DMS53 treated with DMSO at 0.1 percent for 48 hours (cell line): ENCODE results near the gene SETBP1.

Experiments
- DNase-seq: peaks from one replicate; lab custom pipeline; 2025; ENCODE audit not compliant: unreplicated experiment; lab: John Stamatoyannopoulos, UW

SETBP1 gene

GRCh38 chr18:44679056-44679913, 1.4 kb upstream of the SETBP1 start:
- peak; percentile 87 for DNase-seq

GRCh38 chr18:44679914-44680272, 795 bp upstream of the SETBP1 start:
- DNase-seq: peak; percentile 56

GRCh38 chr18:44681076-44681970, 635 bp downstream of the SETBP1 start:
- peak; percentile 53 for DNase-seq

- DNase-seq: no peak
These were observed 1.6 kb downstream of the SETBP1 start for GRCh38 chr18:44682201-44682870.

GRCh38 chr18:44682871-44683221, 2.2 kb downstream of the SETBP1 start:
- DNase-seq: peak; percentile 29

- DNase-seq: no peak
These were observed 2.9 kb downstream of the SETBP1 start for GRCh38 chr18:44683556-44683955.

- DNase-seq: no peak
These were observed 4.6 kb downstream of the SETBP1 start for GRCh38 chr18:44685296-44685695.

GRCh38 chr18:44686156-44686555, 5.5 kb downstream of the SETBP1 start:
- no peak for DNase-seq

- DNase-seq: no peak
These were observed 6.7 kb downstream of the SETBP1 start for GRCh38 chr18:44687421-44687820.

GRCh38 chr18:44689736-44690135, 9.0 kb downstream of the SETBP1 start:
- no peak for DNase-seq

GRCh38 chr18:44691148-44691925, 10.6 kb downstream of the SETBP1 start:
- DNase-seq: peak; percentile 56

GRCh38 chr18:44693030-44693784, 12.5 kb downstream of the SETBP1 start:
- peak; percentile 87 for DNase-seq

GRCh38 chr18:44695503-44695902, 14.8 kb downstream of the SETBP1 start:
- no peak for DNase-seq

- DNase-seq: no peak
These were observed 16.2 kb downstream of the SETBP1 start for GRCh38 chr18:44696892-44697291.

GRCh38 chr18:44697315-44697714, 16.6 kb downstream of the SETBP1 start:
- no peak for DNase-seq

- no peak for DNase-seq
These were observed 17.8 kb downstream of the SETBP1 start for GRCh38 chr18:44698518-44698917.

GRCh38 chr18:44699572-44700261, 19.0 kb downstream of the SETBP1 start:
- no peak for DNase-seq

GRCh38 chr18:44700652-44701051, 20.0 kb downstream of the SETBP1 start:
- DNase-seq: no peak

- DNase-seq: no peak
These were observed 20.5 kb downstream of the SETBP1 start for GRCh38 chr18:44701227-44701626.
